H9 (cell line): ENCODE data around the gene ALOX5AP. TPM values are rescaled to one million over a fixed set of nuclear protein-coding genes. Genes with fewer than 3 reads are reported as not detected.

Experiments
- DNase-seq: peaks from one replicate; pipeline ENCODE4 v3.0.0-alpha.2; 2017
- H2AFZ ChIP-seq: one replicate; pipeline ENCODE4 v1.6.1; 2013; ENCODE audit warnings: mild to moderate bottlenecking, low read length, control low read depth, moderate library complexity
- H2AK5ac ChIP-seq: 2 replicates; pipeline ENCODE4 v1.6.1; 2013; ENCODE audit warnings: low read length, control low read depth, mixed read lengths; ENCODE audit not compliant: insufficient read length
- H2BK120ac ChIP-seq: one replicate; pipeline ENCODE4 v1.6.1; 2013; ENCODE audit warnings: low read depth, mild to moderate bottlenecking, low read length, control low read depth, inconsistent platforms; ENCODE audit not compliant: poor library complexity, severe bottlenecking
- H2BK12ac ChIP-seq: 2 replicates; pipeline ENCODE4 v1.6.1; 2013; ENCODE audit warnings: low read length, control low read depth, mixed read lengths, low read depth; ENCODE audit not compliant: insufficient read length
- H2BK15ac ChIP-seq: 2 replicates; pipeline ENCODE4 v1.6.1; 2013; ENCODE audit warnings: low read depth, low read length, control low read depth
- H2BK20ac ChIP-seq: one replicate; pipeline ENCODE4 v1.6.1; 2013; ENCODE audit warnings: low read depth, mild to moderate bottlenecking, low read length, control low read depth, inconsistent platforms; ENCODE audit not compliant: poor library complexity, severe bottlenecking
- H2BK5ac ChIP-seq: 2 replicates; pipeline ENCODE4 v1.6.1; 2013; ENCODE audit warnings: low read length, control low read depth, mixed read lengths; ENCODE audit not compliant: insufficient read length
- H3K14ac ChIP-seq: 2 replicates; pipeline ENCODE4 v1.6.1; 2013; ENCODE audit warnings: low read length, control low read depth; ENCODE audit not compliant: insufficient read depth
- H3K18ac ChIP-seq: 2 replicates; pipeline ENCODE4 v1.6.1; 2013; ENCODE audit warnings: low read depth, mild to moderate bottlenecking, mixed read lengths, low read length, control low read depth; ENCODE audit not compliant: insufficient read length
- H3K23ac ChIP-seq: 2 replicates; pipeline ENCODE4 v1.6.1; 2013; ENCODE audit warnings: low read length, control low read depth, mixed read lengths, low read depth; ENCODE audit not compliant: insufficient read length
- H3K23me2 ChIP-seq: 2 replicates; pipeline ENCODE4 v1.6.1; 2013; ENCODE audit warnings: low read depth, mild to moderate bottlenecking, mixed read lengths, low read length, control low read depth; ENCODE audit not compliant: insufficient read length, poor library complexity, severe bottlenecking
- H3K27ac ChIP-seq: 2 replicates; pipeline ENCODE4 v1.5.1; 2013; ENCODE audit warnings: low read length, control low read depth, mixed read lengths, low read depth; ENCODE audit not compliant: insufficient read length
- H3K27me3 ChIP-seq: 2 replicates; pipeline ENCODE4 v1.6.1; 2013; ENCODE audit warnings: low read length, control low read depth, inconsistent platforms; ENCODE audit not compliant: insufficient read depth
- H3K4ac ChIP-seq: 2 replicates; pipeline ENCODE4 v1.6.1; 2013; ENCODE audit warnings: low read depth, mild to moderate bottlenecking, control low read depth, inconsistent platforms, low read length, moderate library complexity
- H3K4me1 ChIP-seq: 2 replicates; pipeline ENCODE4 v1.6.1; 2013; ENCODE audit warnings: low read length, control low read depth, inconsistent platforms; ENCODE audit not compliant: insufficient read depth
- H3K4me2 ChIP-seq: 2 replicates; pipeline ENCODE4 v1.6.1; 2013; ENCODE audit warnings: low read length, control low read depth, mixed read lengths; ENCODE audit not compliant: insufficient read length, insufficient read depth
- H3K56ac ChIP-seq: 2 replicates; pipeline ENCODE4 v1.6.1; 2013; ENCODE audit warnings: low read depth, mild to moderate bottlenecking, mixed read lengths, low read length, control low read depth; ENCODE audit not compliant: insufficient read length
- H3K79me1 ChIP-seq: 2 replicates; pipeline ENCODE4 v1.6.1; 2013; ENCODE audit warnings: low read depth, mild to moderate bottlenecking, moderate library complexity, low read length, control low read depth, inconsistent platforms; ENCODE audit not compliant: insufficient read depth, poor library complexity, severe bottlenecking
- H3K79me2 ChIP-seq: 2 replicates; pipeline ENCODE4 v1.6.1; 2013; ENCODE audit warnings: low read length, control low read depth, inconsistent platforms; ENCODE audit not compliant: insufficient read depth
- H3K9ac ChIP-seq: 2 replicates; pipeline ENCODE4 v1.6.1; 2013; ENCODE audit warnings: low read length, control low read depth, mixed read lengths; ENCODE audit not compliant: insufficient read length; ENCODE audit errors: extremely low read depth
- H3K9me3 ChIP-seq: one replicate; pipeline ENCODE4 v1.6.1; 2013; ENCODE audit warnings: low read depth, low read length, inconsistent platforms; ENCODE audit not compliant: control insufficient read depth
- H3T11ph ChIP-seq: one replicate; pipeline ENCODE4 v1.6.1; 2013; ENCODE audit warnings: mild to moderate bottlenecking, low read length, control low read depth, inconsistent platforms
- H4K20me1 ChIP-seq: one replicate; pipeline ENCODE4 v1.6.1; 2013; ENCODE audit not compliant: control insufficient read depth, insufficient read length, insufficient read depth
- H4K5ac ChIP-seq: 2 replicates; pipeline ENCODE4 v1.6.1; 2013; ENCODE audit warnings: low read depth, mild to moderate bottlenecking, mixed read lengths, low read length, control low read depth; ENCODE audit not compliant: insufficient read length
- H4K8ac ChIP-seq: replicated peaks from 2 replicates; pipeline ENCODE4 v1.6.1; 2013; ENCODE audit warnings: low read length, control low read depth, mixed read lengths, low read depth; ENCODE audit not compliant: insufficient read length
- H4K91ac ChIP-seq: 2 replicates; pipeline ENCODE4 v1.6.1; 2013; ENCODE audit warnings: low read depth, mild to moderate bottlenecking, moderate library complexity, mixed read lengths, low read length, control low read depth; ENCODE audit not compliant: insufficient read length
- H3K27ac Mint-ChIP-seq, 3 experiments: 2 replicates in 2 of 3; 3 replicates in 1 of 3; pipeline ENCODE4 v1.8.0; 2020 to 2021; ENCODE audit warnings: mixed read lengths in 3 of 3, mild to moderate bottlenecking in 1 of 3, moderate library complexity in 1 of 3
- H3K27me3 Mint-ChIP-seq: 2 replicates; pipeline ENCODE4 v1.8.0; 2021; ENCODE audit warnings: low read depth, mild to moderate bottlenecking, moderate library complexity, mixed read lengths
- H3K36me3 Mint-ChIP-seq, 3 experiments: 2 replicates in 2 of 3; 3 replicates in 1 of 3; pipeline ENCODE4 v1.8.0; 2020 to 2021; ENCODE audit warnings: low read depth in 3 of 3, mixed read lengths in 3 of 3; ENCODE audit not compliant: insufficient read depth in 1 of 3
- H3K4me1 Mint-ChIP-seq, 2 experiments: 2 replicates each; pipeline ENCODE4 v1.8.0; 2020; ENCODE audit warnings: mixed read lengths in 2 of 2
- H3K4me3 Mint-ChIP-seq, 2 experiments: 2 replicates in 1 of 2; 3 replicates in 1 of 2; pipeline ENCODE4 v1.8.0; 2020 to 2021; ENCODE audit warnings: mild to moderate bottlenecking in 2 of 2, mixed read lengths in 2 of 2, moderate library complexity in 1 of 2
- H3K9me3 Mint-ChIP-seq, 2 experiments: 2 replicates in 1 of 2; 3 replicates in 1 of 2; pipeline ENCODE4 v1.8.0; 2020; ENCODE audit warnings: mild to moderate bottlenecking in 2 of 2, mixed read lengths in 2 of 2, moderate library complexity in 1 of 2
- CTCF ChIP-seq: fragments of 200-600 bp; sonication (generic); conservative IDR thresholded peaks from 3 replicates; pipeline ENCODE4 v1.8.0; 2021; ENCODE audit warnings: antibody characterized with exemption, mild to moderate bottlenecking
- WGBS: extraction: QIAGEN DNeasy Blood & Tissue Kit; methylation state at CpG from one replicate; pipeline ENCODE4 v1.1.7; 2013; ENCODE audit warnings: missing lambda C conversion rate, low lambda C conversion rate, mixed read lengths; ENCODE audit not compliant: insufficient read length; ENCODE audit errors: extremely low coverage; 5-methylcytosine and 5-hydroxymethylcytosine counted together
- total RNA-seq: library from RNA; stranded (reverse); gene quantifications from 2 replicates; pipeline ENCODE4 v1.2.1, GENCODE V29; 2021

ALOX5AP gene
- total RNA-seq, 1 experiment from 2014 or later: not detected

- Histone ChIP-seq H4K20me1 (no peaks in the 10 kb centered on the region), H3K4ac (no peak overlapping the region), H4K8ac (no peak overlapping the region), H3K4me1 (no peaks in the 10 kb centered on the region), H4K91ac (no peak overlapping the region), H3K18ac (no peak overlapping the region), H2BK15ac (no peak overlapping the region), H3K4me2 (no peak overlapping the region), H3K9me3 (no peaks in the 10 kb centered on the region), H2BK12ac (no peak overlapping the region), H3K79me1 (no peaks in the 10 kb centered on the region), H2BK20ac (no peak overlapping the region), H3K56ac (no peak overlapping the region), H3K23ac (no peak overlapping the region), H3K9ac (no peak overlapping the region), H2AFZ (no peak overlapping the region), H3K27ac (no peak overlapping the region), H3K27me3 (no peaks in the 10 kb centered on the region), H2AK5ac (no peak overlapping the region), H3K23me2 (no peaks in the 10 kb centered on the region), H3T11ph (no peak overlapping the region), H3K79me2 (no peaks in the 10 kb centered on the region), H3K14ac (no peak overlapping the region), H2BK120ac (no peak overlapping the region), H2BK5ac (no peak overlapping the region), H4K5ac (no peak overlapping the region)
- no peaks in the 10 kb centered on the region for H3K27me3 Mint-ChIP-seq
- H3K4me1 Mint-ChIP-seq: peaks cover 17 to 25% of the 10 kb centered on the region in 2 experiments
- no CpG with 5 or more reads among the region's 5 CpGs for WGBS
- TF ChIP-seq CTCF: no peak
- no peak overlapping the region for H3K27ac Mint-ChIP-seq
- DNase-seq: no peak
- H3K9me3 Mint-ChIP-seq: peaks cover 6 to 8% of the 10 kb centered on the region in 2 experiments
- H3K4me3 Mint-ChIP-seq: no peak overlapping the region
- H3K36me3 Mint-ChIP-seq: peaks cover 0 to 10% (median 0%) of the 10 kb centered on the region in 3 experiments; a peak in 1 of 7 replicates
These were observed 43.7 kb downstream of the ALOX5AP start for GRCh38 chr13:30779016-30779415.
